ENCODE data around the gene ARFGAP3.

DNA sequence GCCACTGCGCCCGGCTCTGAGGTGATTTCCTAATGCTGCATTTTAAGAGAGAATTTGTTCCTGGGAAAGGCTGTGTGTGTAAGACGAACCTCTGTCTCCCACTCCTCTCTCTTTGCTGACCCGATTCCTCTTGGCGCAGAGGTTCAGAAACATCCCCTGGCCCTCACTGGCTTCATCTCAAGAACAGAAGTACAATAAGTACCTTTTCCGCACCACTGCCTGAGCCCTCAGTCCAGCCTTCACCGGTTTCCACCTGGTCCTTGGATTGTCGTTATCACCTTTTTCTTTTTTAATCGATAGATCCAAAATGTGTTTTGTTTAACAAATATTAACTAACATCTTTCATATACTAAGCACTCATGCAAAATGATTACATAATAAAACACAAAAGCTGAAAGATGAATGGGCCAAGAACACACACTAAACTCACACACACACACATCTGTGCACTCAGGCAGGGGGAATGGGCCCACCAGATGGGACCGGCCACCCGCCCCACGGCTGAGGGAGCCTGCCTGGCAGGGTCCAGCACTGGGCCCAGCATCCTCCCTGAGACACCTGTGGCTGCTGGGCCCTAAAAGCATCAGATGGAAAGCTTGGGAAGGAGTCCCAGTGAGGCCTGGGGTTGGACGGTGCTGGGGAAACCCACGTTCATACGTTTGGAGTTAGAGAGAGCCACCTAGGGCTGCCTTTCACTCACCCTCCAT lies 86.0 kb downstream of the ARFGAP3 start:
- TF ChIP-seq, protein P1, sequence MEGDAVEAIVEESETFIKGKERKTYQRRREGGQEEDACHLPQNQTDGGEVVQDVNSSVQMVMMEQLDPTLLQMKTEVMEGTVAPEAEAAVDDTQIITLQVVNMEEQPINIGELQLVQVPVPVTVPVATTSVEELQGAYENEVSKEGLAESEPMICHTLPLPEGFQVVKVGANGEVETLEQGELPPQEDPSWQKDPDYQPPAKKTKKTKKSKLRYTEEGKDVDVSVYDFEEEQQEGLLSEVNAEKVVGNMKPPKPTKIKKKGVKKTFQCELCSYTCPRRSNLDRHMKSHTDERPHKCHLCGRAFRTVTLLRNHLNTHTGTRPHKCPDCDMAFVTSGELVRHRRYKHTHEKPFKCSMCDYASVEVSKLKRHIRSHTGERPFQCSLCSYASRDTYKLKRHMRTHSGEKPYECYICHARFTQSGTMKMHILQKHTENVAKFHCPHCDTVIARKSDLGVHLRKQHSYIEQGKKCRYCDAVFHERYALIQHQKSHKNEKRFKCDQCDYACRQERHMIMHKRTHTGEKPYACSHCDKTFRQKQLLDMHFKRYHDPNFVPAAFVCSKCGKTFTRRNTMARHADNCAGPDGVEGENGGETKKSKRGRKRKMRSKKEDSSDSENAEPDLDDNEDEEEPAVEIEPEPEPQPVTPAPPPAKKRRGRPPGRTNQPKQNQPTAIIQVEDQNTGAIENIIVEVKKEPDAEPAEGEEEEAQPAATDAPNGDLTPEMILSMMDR (IDR thresholded peaks at IDR 0.05; ENCODE audit: insufficient read depth, low read depth, low read length): no peak
- TF ChIP-seq EZH2 (IDR thresholded peaks at IDR 0.05; ENCODE audit: insufficient read depth, low read length): no peak
